Prostate gland (tissue), 2 donors: ENCODE measurements around the gene ZNF385B.

Experiments
- POLR2A ChIP-seq: fragments of 450-650 bp; IDR thresholded peaks from one replicate; pipeline ENCODE4 v1.6.1; 2016; ENCODE audit warnings: antibody characterized with exemption, mild to moderate bottlenecking
- POLR2AphosphoS5 ChIP-seq: sonication (generic); formaldehyde crosslinking; IDR thresholded peaks from one replicate; pipeline ENCODE4 v1.6.1; 2017; ENCODE audit warnings: antibody characterized with exemption
- TF ChIP-seq, protein P1 (sequence below), 4 experiments: fragments of 200-600 bp in 2 of 4; fragments of 450-650 bp in 2 of 4; sonication (generic) in 2 of 4; IDR thresholded peaks; 1 replicate in 3 of 4; 2 replicates in 1 of 4; pipeline ENCODE4 v1.5.1; 2016 to 2019; ENCODE audit warnings: antibody characterized with exemption in 4 of 4, mild to moderate bottlenecking in 2 of 4, moderate library complexity in 2 of 4

DNA sequence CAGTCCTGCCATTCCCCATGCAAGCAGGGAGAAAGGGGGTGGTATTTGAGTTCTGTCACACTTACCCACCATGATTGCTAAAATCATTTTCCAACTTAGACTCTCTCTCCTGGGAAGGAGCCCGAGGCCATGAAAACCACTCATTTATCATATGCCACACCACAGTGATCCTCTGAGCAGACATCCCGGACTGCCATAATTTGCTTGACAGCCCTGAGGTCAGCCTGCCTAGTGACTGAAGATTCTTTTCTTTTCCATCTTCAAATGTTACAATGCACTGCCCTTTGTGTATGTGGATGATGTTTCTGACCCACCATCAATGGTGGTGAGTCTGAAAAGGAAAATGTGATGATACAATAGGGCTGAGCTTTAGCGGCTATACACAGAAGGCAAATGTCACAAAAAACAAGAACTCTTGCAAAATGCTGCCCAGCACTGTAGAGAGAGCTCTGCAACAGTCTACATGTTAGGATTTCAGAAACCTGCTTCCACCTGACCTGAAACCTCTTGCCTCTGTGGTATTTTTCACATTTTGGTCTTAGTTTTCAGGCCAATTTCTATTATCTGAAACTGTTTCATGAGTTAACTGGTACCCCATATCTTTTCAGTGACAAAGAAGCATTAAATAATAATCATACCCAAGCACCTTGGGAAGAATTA is 272.8 kb downstream of the ZNF385B start:
- TF ChIP-seq, protein P1, sequence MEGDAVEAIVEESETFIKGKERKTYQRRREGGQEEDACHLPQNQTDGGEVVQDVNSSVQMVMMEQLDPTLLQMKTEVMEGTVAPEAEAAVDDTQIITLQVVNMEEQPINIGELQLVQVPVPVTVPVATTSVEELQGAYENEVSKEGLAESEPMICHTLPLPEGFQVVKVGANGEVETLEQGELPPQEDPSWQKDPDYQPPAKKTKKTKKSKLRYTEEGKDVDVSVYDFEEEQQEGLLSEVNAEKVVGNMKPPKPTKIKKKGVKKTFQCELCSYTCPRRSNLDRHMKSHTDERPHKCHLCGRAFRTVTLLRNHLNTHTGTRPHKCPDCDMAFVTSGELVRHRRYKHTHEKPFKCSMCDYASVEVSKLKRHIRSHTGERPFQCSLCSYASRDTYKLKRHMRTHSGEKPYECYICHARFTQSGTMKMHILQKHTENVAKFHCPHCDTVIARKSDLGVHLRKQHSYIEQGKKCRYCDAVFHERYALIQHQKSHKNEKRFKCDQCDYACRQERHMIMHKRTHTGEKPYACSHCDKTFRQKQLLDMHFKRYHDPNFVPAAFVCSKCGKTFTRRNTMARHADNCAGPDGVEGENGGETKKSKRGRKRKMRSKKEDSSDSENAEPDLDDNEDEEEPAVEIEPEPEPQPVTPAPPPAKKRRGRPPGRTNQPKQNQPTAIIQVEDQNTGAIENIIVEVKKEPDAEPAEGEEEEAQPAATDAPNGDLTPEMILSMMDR (IDR thresholded peaks at IDR 0.05): no peak
- TF ChIP-seq POLR2A (no peak), POLR2AphosphoS5 (no peak)
